Peyer's patch (tissue), 4 donors: ENCODE measurements around the gene TMC1.

Experiments
- CTCF ChIP-seq, 6 experiments: fragments of 450-650 bp in 4 of 6; fragments of 200-600 bp in 2 of 6; sonication (generic) in 1 of 6; IDR thresholded peaks; one replicate each; pipeline ENCODE4 v1.5.1; 2017 to 2019; ENCODE audit warnings: antibody characterized with exemption in 6 of 6, mild to moderate bottlenecking in 3 of 6, moderate library complexity in 1 of 6
- POLR2A ChIP-seq, 2 donors: fragments of 450-650 bp; IDR thresholded peaks; one replicate each; pipeline ENCODE4 v1.5.1; 2017; ENCODE audit warnings: antibody characterized with exemption in 2 of 2, mild to moderate bottlenecking in 2 of 2, moderate library complexity in 2 of 2

GRCh38 chr9:72636621-72637020 lies 115.2 kb downstream of the TMC1 start:
- TF ChIP-seq CTCF (IDR thresholded peaks at IDR 0.05): no peak
- no peak for TF ChIP-seq POLR2A (IDR thresholded peaks at IDR 0.05)
